HG03066 (cell line): Measurements from ENCODE around the gene VARS2.
A peak's percentile ranks its signal among the peaks of the same experiment; 100 is the strongest.
"Not testable (repeated sequence)": the region's sequence is repeated elsewhere in the genome, so short reads cannot be mapped to it uniquely, and the experiment has no call there.

Experiments used
- ATAC-seq: cut with Tn5 transposase; IDR thresholded peaks from one replicate; pipeline ENCODE4 v1.9.1; 2021; ENCODE audit warnings: low read depth; ENCODE audit not compliant: unreplicated experiment

The VARS2 gene

GRCh38 chr6:30914076-30914853, at the start of gene VARS2:
Gene VARS2 (plus strand): TSS chr6:30914238. CDS start chr6:30914837, 599 bp downstream.
- peak; percentile 86 for ATAC-seq

- no peak for ATAC-seq
Observed at GRCh38 chr6:30864325-30864724, 49.7 kb upstream of the VARS2 start.

- ATAC-seq: not testable (repeated sequence)
Observed at GRCh38 chr6:30869241-30869749, 44.7 kb upstream of the VARS2 start.

- ATAC-seq: no peak
Observed at GRCh38 chr6:30870546-30870945, 43.5 kb upstream of the VARS2 start.

GRCh38 chr6:30871592-30872183, 42.4 kb upstream of the VARS2 start:
- no peak for ATAC-seq

- ATAC-seq: no peak
Observed at GRCh38 chr6:30873137-30873640, 40.8 kb upstream of the VARS2 start.

- not testable (repeated sequence) for ATAC-seq
Observed at GRCh38 chr6:30873795-30874194, 40.2 kb upstream of the VARS2 start.

DNA sequence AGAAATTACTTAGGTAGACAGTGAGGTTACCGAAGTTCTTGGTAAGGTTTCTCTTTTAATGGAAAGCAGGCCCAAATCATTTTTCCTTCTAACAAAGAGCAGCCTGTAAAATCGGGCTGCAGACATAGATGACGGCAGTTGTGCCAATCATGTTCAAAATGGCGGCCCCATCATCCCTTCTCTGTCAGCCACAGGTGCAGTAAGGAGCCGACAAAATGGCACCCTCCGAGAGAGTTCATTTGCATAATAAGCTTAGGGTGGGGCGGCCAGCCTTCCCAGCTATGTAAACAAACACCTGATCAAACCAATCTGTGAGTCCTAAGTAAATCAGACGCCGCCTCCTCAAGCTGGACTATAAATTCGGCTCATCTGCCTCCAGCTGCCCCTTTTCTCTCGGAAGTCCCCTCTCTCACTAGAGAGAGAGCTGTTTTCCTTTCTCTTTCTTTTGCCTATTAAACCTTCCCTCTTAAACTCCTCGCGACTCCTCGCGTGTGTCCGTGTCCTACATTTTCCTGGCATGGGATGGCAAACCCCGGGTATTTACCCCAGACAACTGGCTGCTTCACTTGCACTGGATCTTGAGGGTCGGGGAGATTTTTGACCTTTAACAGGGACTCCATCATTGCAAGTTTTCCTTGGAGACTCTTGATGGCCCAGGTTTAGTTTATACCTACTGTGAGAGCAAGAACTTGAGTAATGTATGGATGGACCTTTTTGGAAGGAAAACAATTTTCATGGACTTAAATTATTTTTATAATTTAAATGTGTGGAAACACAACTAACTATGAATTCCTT, 38.6 kb upstream of the VARS2 start:
- no peak for ATAC-seq

- ATAC-seq: no peak
Observed at GRCh38 chr6:30876039-30876730, 37.9 kb upstream of the VARS2 start.

GRCh38 chr6:30877419-30878262, 36.4 kb upstream of the VARS2 start:
- ATAC-seq: no peak

- no peak for ATAC-seq
Observed at GRCh38 chr6:30879684-30880427, 34.2 kb upstream of the VARS2 start.

DNA sequence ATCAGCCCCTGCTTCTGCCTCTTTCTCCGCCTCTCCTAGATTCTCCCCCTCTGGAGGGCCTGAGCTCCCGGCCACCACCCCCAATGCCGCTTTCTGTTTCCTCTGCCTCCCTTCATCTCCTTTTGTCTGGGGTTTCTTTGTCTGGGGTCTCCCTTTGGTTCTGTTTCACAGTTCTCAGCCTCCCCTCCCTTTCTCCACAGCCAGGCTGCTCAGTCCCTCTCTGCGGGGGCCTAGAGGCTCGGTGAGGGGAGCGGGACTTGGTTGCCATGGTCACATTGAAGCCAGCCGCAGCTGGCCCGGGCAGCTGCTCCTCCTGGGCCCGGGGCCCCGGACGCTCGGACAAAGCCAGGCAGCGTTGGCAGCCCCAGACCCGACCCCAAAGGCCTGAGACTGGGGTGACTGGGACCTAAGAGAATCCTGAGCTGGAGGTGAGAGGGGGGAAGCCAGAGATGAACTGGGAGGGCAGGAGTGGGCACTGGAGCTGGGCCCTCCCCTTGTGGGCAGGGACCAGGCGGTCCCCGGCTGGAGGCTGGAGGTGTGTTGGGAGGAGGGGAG, 33.3 kb upstream of the VARS2 start:
- no peak for ATAC-seq

- ATAC-seq: no peak
Observed at GRCh38 chr6:30881392-30882203, 32.4 kb upstream of the VARS2 start.

GRCh38 chr6:30882204-30882758, 31.8 kb upstream of the VARS2 start:
- no peak for ATAC-seq

GRCh38 chr6:30882759-30883684, 31.0 kb upstream of the VARS2 start:
- no peak for ATAC-seq
